SH-SY5Y (cell line): ENCODE results near the gene NCOA3.

Source experiments
- GATA2 ChIP-seq: IDR thresholded peaks from 2 replicates; pipeline ENCODE4 v1.6.1; 2011; ENCODE audit warnings: mild to moderate bottlenecking, low read depth, low read length
- GATA3 ChIP-seq: IDR thresholded peaks from 2 replicates; pipeline ENCODE4 v1.6.1; 2011; ENCODE audit warnings: low read depth, mild to moderate bottlenecking, low read length, moderate library complexity

Gene NCOA3

DNA sequence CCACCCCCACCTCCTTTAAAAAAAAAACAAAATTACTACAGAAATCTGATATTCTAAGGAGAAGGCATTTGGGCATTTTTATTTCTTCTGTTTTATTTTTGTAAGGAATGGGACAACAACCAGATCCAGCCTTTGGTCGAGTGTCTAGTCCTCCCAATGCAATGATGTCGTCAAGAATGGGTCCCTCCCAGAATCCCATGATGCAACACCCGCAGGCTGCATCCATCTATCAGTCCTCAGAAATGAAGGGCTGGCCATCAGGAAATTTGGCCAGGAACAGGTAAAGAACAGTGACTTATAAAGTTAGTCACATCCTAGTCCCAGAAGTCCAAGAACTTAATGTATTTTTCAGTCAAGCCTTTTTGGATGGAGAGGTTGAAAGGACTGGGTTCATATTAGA is 150.6 kb downstream of the NCOA3 start:
- TF ChIP-seq GATA2, result no peak
- no peak for TF ChIP-seq GATA3

DNA sequence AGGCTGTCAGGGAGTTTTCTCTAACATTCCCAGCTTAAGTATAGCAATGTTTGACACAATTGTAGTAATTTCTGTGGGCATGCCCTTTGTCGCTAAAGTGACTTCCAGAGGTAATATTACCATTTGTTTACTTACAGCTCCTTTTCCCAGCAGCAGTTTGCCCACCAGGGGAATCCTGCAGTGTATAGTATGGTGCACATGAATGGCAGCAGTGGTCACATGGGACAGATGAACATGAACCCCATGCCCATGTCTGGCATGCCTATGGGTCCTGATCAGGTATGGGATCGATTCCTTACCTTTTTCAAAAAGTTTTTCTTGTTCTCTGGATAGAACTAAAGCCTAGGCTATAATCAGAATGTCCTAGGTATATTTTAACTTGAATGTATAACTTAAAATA is 151.1 kb downstream of the NCOA3 start:
- no peak for TF ChIP-seq GATA2
- TF ChIP-seq GATA3, result no peak

DNA sequence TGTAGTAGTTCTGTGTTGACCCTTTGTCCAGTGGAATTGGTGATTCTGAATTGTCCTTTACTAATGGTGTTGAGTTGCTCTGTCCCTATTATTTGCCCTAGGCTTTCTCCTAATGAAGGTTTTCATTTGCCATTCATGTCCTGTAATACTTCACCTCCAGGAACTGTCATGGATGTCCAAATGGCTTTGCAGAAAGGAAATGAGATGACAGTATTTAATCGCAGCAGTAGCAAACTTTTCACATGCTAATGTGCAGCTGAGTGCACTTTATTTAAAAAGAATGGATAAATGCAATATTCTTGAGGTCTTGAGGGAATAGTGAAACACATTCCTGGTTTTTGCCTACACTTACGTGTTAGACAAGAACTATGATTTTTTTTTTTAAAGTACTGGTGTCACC is 152.2 kb downstream of the NCOA3 start:
- TF ChIP-seq GATA2 (no peak), GATA3 (no peak)

DNA sequence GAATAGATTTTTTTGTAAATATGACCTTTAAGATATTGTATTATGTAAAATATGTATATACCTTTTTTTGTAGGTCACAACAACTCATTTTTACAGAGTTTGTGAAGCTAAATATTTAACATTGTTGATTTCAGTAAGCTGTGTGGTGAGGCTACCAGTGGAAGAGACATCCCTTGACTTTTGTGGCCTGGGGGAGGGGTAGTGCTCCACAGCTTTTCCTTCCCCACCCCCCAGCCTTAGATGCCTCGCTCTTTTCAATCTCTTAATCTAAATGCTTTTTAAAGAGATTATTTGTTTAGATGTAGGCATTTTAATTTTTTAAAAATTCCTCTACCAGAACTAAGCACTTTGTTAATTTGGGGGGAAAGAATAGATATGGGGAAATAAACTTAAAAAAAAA is 152.7 kb downstream of the NCOA3 start:
- TF ChIP-seq GATA2, result no peak

DNA sequence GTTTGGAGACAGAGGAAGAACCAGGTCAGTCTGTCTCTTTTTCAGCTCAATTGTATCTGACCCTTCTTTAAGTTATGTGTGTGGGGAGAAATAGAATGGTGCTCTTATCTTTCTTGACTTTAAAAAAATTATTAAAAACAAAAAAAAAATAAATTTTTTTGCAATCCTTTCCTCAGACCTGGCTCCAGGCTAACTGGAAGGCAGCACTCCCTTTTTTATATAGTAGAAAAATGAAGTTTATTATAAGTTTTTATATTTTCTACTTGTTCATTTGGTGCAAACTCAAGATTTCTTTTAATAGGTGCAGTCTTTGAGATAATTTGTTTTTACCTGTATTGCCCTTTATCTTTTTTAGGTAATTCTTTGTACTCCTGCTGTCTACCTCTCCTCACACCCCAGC is 153.9 kb downstream of the NCOA3 start:
- no peak for TF ChIP-seq GATA2
- TF ChIP-seq GATA3, result no peak

DNA sequence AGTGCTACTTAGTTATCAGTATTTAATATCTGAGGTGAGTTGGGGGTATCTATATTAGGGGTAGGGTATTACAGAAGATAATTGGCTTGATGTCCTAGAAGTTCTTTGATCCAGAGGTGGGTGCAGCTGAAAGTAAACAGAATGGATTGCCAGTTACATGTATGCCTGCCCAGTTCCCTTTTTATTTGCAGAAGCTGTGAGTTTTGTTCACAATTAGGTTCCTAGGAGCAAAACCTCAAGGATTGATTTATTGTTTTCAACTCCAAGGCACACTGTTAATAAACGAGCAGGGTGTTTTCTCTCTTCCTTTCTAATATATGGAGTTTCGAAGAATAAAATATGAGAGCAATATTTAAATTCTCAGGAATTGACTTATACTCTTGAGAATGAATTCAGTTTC is 154.6 kb downstream of the NCOA3 start:
- TF ChIP-seq GATA2 (no peak), GATA3 (no peak)

DNA sequence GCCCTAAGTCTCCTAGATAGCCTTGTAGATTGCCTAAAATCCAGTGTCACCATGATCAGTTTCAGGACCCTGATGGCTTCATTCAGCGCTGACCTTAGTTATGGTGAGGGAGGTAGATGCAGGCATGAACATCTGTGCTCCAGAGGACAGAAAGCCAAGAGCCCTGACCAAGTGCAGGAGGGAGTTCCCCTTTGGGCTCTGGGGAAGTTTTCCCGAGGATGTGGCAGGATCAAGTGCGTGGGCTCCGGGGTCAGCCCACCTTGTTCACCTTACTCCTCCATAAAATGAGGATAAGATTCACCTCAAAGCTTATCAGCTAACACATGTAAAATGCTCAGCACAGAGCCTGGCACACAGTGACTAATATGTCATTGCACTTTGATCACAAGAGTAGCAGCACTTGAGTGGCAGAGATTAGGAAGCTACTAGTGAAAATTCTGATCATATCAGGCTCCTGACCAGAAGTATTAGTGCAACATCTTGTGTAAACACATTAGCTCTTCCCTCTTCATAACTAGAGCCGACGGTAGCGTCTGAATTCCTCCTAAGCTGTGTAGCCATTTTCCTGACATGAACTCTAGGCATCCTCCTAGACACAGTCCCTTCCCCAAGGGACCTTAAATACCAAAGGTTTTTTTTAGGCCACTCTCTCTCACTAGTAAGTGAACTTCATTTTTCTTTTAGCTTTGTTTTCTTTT is 158.4 kb downstream of the NCOA3 start:
- no peak for TF ChIP-seq GATA2
- TF ChIP-seq GATA3, result no peak

DNA sequence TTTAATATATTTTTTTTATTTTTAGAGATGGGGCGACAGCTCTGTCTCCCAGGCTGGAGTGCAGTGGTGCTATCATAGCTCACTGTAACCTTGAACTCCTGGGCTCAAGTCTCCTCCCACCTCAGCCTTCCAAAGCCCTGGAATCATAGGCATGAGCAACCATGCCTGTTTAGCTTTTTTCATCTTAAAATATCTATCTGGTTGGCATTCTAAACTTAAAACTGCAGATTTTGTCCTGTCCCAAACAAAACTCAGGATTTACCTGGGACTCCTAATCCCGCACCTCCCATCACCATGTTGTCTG is 158.9 kb downstream of the NCOA3 start:
- TF ChIP-seq GATA2 (no peak), GATA3 (no peak)

DNA sequence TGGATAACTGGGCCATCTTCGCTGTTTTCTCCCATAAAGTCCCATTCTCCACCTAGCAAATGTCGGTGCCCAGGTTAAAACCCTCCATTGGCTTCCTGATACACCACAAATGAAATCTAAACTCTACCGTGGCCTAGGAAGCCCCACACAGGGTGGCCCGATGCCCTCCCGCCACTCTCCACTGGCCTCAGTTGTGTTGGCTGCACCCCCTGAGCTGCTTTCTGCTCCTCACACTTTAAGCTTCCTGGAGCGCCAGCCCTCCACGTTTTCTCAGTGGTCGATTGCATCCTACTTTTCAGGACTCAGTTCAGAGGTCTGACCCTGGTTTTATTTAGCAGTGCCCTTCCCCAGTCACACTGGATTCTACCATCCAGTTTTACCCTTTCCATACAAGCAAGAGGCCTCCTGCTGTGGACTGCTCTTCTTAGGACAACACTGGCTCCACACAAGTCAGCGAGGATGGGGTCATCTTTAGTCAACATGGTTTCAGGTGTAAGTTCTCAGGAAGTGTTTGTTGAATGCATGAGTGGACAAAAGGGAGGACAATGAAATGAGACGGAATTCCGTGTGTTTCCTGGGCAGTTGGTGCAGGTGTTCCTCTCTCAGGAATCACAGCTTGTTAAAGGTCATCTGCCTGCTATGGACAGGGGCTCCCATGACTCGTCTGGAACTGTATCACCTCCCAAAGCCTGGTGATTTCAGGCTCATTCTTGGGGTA is 159.5 kb downstream of the NCOA3 start:
- TF ChIP-seq GATA3 (no peak), GATA2 (no peak)

DNA sequence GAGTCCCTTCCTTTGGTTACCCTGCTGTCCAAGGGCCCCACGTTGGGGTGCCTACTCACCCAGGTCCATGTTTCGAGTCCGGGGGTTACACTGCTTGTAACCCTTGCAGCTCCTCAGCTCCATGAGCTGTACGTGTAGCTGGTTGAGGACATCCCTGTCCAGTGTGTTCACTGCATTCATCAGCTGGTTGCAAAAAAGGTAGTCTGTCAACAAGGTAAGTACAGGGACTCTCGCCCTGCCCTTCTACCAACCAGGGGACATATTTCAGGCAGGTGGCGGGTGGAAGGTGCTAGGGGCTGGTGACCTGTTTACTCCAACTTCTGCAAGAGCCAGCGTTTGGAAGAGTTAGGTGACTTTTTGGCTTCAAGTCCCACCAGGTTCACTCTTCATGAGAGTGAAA is 160.0 kb downstream of the NCOA3 start:
- TF ChIP-seq GATA2 (no peak), GATA3 (no peak)

DNA sequence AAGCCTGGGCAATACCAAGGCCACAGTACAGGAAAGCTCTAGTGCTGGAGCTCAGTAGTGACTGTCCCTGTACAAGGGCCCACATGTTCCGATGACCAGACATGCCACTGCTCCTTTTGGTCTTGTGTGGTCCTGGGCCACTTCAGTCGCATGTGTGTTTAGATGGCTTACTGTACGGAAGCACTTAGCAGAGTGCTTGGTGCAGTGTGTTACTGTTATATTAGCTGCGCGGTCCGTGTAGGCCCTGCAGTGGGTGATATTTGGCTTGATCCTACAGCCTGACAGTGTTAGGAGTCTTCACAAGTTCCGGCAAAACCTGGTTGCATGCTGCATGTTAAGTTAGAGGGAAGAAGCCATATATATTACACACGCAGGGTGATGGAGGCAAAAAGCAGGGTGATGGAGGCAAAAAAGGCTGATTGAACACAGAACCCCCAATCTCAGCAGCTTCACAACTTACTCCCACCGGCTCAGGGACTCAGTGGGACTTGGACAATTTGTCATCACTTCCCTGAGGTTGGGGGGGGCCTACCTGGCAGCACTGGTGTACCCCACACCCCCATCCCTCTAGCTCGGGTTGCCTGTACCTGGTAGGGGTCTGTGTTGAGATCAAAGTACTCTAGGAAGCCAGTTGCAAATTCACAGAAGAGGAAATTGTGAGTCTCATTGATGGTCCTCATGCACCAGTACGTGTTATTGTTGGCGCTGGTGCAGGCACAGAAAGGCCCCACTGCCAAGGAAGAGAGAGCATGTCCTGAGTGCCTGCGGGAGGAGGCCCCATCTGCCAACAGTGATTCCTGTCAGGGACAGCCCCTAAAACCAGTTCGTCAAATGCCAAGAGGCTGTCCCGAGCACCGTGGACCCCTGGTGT is 161.0 kb downstream of the NCOA3 start:
- TF ChIP-seq GATA2 (no peak), GATA3 (no peak)

DNA sequence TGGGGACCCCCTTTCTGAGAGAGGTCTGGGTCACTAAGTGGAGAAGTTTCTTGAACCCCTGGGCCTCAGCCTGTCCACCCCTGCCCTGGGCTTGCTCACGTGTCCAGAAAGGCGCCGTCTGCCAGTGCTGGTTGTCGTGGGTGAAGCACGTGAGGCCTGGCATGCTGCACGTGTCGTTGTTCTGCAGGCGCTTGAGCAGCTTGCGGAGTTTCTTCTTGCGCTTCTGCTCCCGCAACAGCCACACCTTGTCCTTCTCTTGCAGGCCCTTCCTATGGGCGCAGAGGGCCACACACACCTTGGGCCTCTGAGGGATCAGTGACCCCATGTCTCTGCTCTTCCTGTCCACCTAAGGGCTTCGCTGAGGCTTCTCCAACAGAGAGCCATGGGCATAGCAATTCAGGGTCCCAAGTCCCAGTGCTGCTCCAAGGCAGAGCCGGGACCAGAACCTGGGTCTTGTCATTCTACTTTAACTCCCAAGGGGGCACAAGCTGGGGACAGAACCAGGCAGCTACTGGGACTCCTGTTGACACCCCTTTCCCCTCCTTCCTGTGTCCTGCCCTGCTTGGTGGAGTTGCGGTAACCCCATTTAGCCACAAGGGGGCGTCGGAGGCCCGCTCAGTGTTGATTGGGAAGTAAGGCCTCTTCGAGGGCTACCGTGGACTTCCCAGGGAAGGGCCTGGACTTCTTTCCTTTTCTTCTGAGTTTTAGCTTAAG is 161.8 kb downstream of the NCOA3 start:
- TF ChIP-seq GATA3, result no peak
- TF ChIP-seq GATA2, result no peak

DNA sequence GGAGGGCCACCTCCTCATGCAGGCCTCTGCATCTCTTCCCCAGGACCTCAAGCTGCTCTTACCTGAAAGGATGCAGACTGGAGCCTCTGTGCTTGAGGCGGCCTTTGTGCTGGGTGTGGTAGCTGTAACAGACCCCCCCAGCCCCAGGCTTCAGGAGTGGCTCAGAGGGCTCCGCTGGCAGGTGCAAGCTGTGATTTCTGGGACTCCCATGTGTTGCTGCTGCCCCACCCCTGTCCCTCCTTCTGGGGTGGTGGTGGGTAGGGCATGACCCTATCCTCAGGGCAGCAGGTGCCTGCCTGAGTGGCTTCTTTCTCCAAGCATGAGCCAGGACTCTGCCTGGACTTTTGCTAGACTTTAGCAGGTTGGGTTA is 162.4 kb downstream of the NCOA3 start:
- TF ChIP-seq GATA3 (no peak), GATA2 (no peak)

DNA sequence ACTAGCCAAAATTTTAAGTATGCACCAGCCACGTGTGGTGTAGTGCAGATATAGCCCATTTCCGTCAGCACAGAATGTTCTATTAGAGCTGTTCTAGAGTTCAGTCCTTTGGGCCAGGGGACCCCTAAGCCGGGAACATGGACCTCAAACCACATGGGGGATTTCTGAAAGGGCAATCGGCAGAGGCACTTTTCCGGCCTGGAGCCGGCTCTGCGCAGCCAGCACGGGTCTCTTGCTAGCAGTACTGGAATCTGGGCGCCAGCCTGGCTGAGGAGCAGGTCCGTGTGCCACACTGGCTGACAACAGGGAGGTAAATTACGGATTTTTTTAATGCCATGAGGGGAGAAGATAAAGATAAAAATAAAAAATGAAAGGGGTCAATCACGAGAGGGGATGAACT is 163.1 kb downstream of the NCOA3 start:
- TF ChIP-seq GATA3 (no peak), GATA2 (no peak)

DNA sequence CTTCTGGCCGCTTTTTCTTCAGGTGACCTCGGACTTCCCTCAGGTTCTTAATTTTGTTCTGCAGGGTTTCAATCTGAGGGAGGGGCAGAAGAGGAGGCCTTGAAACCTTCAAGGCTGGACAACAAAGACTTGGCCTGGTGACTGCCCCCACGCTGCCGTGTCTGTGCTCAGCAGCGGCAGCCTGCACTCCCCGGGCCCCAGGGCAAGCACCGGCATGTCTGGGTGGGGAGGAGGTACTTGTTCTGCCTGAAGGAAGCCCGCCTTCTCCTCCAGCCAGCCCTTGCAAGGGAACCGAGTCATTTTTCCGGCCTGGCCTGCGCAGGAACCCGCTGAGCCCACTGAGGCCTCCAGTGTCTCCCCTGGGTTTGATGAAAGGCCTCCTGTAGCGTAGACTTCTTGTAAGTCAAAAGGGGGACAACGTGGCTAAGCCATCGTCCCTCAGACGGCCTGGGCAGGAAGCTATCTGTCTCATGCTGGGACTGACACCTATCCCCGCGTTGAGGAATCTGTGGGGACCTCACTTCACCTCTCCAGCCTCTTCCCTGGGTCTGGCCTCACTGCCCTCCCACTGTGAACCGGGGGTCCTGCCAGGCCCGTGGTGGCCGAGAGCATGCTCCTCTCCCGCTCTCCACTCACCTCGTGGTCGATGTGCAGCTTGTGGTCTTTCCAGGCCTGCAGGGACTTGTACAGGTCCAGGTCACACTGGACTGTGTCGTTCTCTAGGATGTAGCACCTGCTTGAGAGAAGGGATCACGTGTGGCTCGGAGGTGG is 163.7 kb downstream of the NCOA3 start:
- TF ChIP-seq GATA2, result no peak
- TF ChIP-seq GATA3, result no peak

DNA sequence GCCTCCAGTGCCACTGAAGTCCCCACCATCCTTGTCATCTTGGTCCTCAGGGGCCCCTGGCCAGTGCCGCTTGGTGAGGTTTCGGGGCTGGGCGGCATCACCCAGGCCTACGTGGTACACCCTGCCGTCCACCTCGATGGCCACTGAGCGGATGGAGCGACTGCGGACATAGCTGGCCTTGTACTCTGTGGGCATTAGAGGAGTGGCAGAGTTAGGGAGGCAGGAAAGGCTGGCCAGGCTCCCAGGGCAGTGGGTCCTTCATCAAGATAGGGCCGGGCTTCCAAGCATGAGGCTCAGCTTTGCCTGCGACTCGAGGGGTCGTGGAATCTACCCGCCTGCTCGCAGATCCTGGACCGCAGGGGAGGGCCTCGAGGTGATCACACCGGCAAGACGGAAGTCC is 164.6 kb downstream of the NCOA3 start:
- TF ChIP-seq GATA2 (no peak), GATA3 (no peak)
